Measurements from ENCODE around the gene SLC6A3.

Gene SLC6A3

GRCh38 chr5:1412163-1412562 is 33.1 kb downstream of the SLC6A3 start:
- no peak overlapping the region for H3K4me3 Mint-ChIP-seq
- no peaks in the 10 kb centered on the region for H3K36me3 Mint-ChIP-seq
- H3K27ac Mint-ChIP-seq = no peak overlapping the region
- DNase-seq (ENCODE audit: low spot score in 2 of 2) = no peak
- H3K4me1 Mint-ChIP-seq = peaks cover 11% of the 10 kb centered on the region
- peaks cover 16% of the 10 kb centered on the region for H3K27me3 Mint-ChIP-seq
- no peaks in the 10 kb centered on the region for H3K9me3 Mint-ChIP-seq
- ATAC-seq (ENCODE audit: low read depth) = peak; percentile 53

- no peak overlapping the region for H3K4me3 Mint-ChIP-seq
- no peaks in the 10 kb centered on the region for H3K36me3 Mint-ChIP-seq
- H3K27ac Mint-ChIP-seq = no peak overlapping the region
- ATAC-seq (ENCODE audit: low read depth) (no peak), DNase-seq (ENCODE audit: low spot score in 2 of 2) (no peak)
- no peaks in the 10 kb centered on the region for H3K9me3 Mint-ChIP-seq
- peaks cover 17% of the 10 kb centered on the region for H3K27me3 Mint-ChIP-seq
- peaks cover 11% of the 10 kb centered on the region for H3K4me1 Mint-ChIP-seq
Measured at GRCh38 chr5:1411099-1411498, 34.1 kb downstream of the SLC6A3 start.

GRCh38 chr5:1410156-1411014 is 34.9 kb downstream of the SLC6A3 start:
- no peak for DNase-seq (ENCODE audit: low spot score in 2 of 2)
- no peaks in the 10 kb centered on the region for H3K9me3 Mint-ChIP-seq
- peaks cover 11% of the 10 kb centered on the region for H3K4me1 Mint-ChIP-seq
- no peak overlapping the region for H3K27ac Mint-ChIP-seq
- H3K27me3 Mint-ChIP-seq = peaks cover 17% of the 10 kb centered on the region
- no peaks in the 10 kb centered on the region for H3K36me3 Mint-ChIP-seq
- H3K4me3 Mint-ChIP-seq = no peak overlapping the region
- no peak for ATAC-seq (ENCODE audit: low read depth)

GRCh38 chr5:1409381-1410110 is 35.7 kb downstream of the SLC6A3 start:
- Mint-ChIP-seq H3K9me3 (no peaks in the 10 kb centered on the region), H3K36me3 (no peaks in the 10 kb centered on the region), H3K27me3 (peaks cover 17% of the 10 kb centered on the region), H3K4me1 (peaks cover 11% of the 10 kb centered on the region), H3K27ac (no peak overlapping the region), H3K4me3 (no peak overlapping the region)
- ATAC-seq (ENCODE audit: low read depth) (peak; percentile 39), DNase-seq (ENCODE audit: low spot score in 2 of 2) (no peak)

GRCh38 chr5:1406681-1407640 is 38.3 kb downstream of the SLC6A3 start:
- no peak overlapping the region for H3K27ac Mint-ChIP-seq
- no peaks in the 10 kb centered on the region for H3K9me3 Mint-ChIP-seq
- H3K27me3 Mint-ChIP-seq = peaks cover 17% of the 10 kb centered on the region

GRCh38 chr5:1405539-1406530 is 39.4 kb downstream of the SLC6A3 start:
- peaks cover 16% of the 10 kb centered on the region for H3K27me3 Mint-ChIP-seq
- H3K27ac Mint-ChIP-seq = no peak overlapping the region
- ATAC-seq (ENCODE audit: low read depth) (no peak), DNase-seq (ENCODE audit: low spot score in 2 of 2) (no peak)
- no peaks in the 10 kb centered on the region for H3K36me3 Mint-ChIP-seq
- no peaks in the 10 kb centered on the region for H3K9me3 Mint-ChIP-seq
- H3K4me3 Mint-ChIP-seq = no peak overlapping the region
- H3K4me1 Mint-ChIP-seq = peaks cover 3% of the 10 kb centered on the region

More at GRCh38 chr5:1406681-1407640, 38.3 kb downstream of the SLC6A3 start:
- ATAC-seq (ENCODE audit: low read depth) = no peak
- no peak for DNase-seq (ENCODE audit: low spot score in 2 of 2)
- H3K36me3 Mint-ChIP-seq = no peaks in the 10 kb centered on the region
- peaks cover 7% of the 10 kb centered on the region for H3K4me1 Mint-ChIP-seq
- H3K4me3 Mint-ChIP-seq = no peak overlapping the region

- Mint-ChIP-seq H3K4me1 (no peaks in the 10 kb centered on the region), H3K36me3 (no peaks in the 10 kb centered on the region), H3K4me3 (no peak overlapping the region), H3K27ac (no peak overlapping the region), H3K9me3 (no peaks in the 10 kb centered on the region), H3K27me3 (peaks cover 17% of the 10 kb centered on the region)
- DNase-seq (ENCODE audit: low spot score in 2 of 2) (no peak), ATAC-seq (ENCODE audit: low read depth) (no peak)
Measured at GRCh38 chr5:1405121-1405520, 40.1 kb downstream of the SLC6A3 start.

- Mint-ChIP-seq H3K36me3 (peaks cover 2% of the 10 kb centered on the region), H3K27me3 (peaks cover 19% of the 10 kb centered on the region), H3K4me1 (no peaks in the 10 kb centered on the region), H3K4me3 (no peak overlapping the region), H3K27ac (no peak overlapping the region), H3K9me3 (peaks cover 4% of the 10 kb centered on the region)
- no peak for ATAC-seq (ENCODE audit: low read depth)
- DNase-seq (ENCODE audit: low spot score in 2 of 2) = no peak
Measured at GRCh38 chr5:1404062-1404461, 41.2 kb downstream of the SLC6A3 start.

GRCh38 chr5:1402611-1403255 is 42.5 kb downstream of the SLC6A3 start:
- Mint-ChIP-seq H3K4me1 (no peaks in the 10 kb centered on the region), H3K9me3 (peaks cover 7% of the 10 kb centered on the region), H3K27ac (no peak overlapping the region), H3K36me3 (peaks cover 2% of the 10 kb centered on the region), H3K27me3 (peaks cover 19% of the 10 kb centered on the region), H3K4me3 (no peak overlapping the region)
- DNase-seq (ENCODE audit: low spot score in 2 of 2) = no peak
- no peak for ATAC-seq (ENCODE audit: low read depth)

GRCh38 chr5:1401536-1402138 is 43.6 kb downstream of the SLC6A3 start:
- DNase-seq (ENCODE audit: low spot score in 2 of 2) = no peak

GRCh38 chr5:1400936-1401335 is 44.3 kb downstream of the SLC6A3 start:
- no peaks in the 10 kb centered on the region for H3K4me1 Mint-ChIP-seq
- peaks cover 2% of the 10 kb centered on the region for H3K36me3 Mint-ChIP-seq
- no peak for DNase-seq (ENCODE audit: low spot score in 2 of 2)
- H3K4me3 Mint-ChIP-seq = no peak overlapping the region
- H3K27ac Mint-ChIP-seq = no peak overlapping the region
- H3K27me3 Mint-ChIP-seq = peaks cover 22% of the 10 kb centered on the region
- no peak for ATAC-seq (ENCODE audit: low read depth)
- peaks cover 7% of the 10 kb centered on the region for H3K9me3 Mint-ChIP-seq

More at GRCh38 chr5:1401536-1402138, 43.6 kb downstream of the SLC6A3 start:
- peaks cover 7% of the 10 kb centered on the region for H3K9me3 Mint-ChIP-seq
- H3K4me1 Mint-ChIP-seq = no peaks in the 10 kb centered on the region
- no peak overlapping the region for H3K4me3 Mint-ChIP-seq
- no peak for ATAC-seq (ENCODE audit: low read depth)
- H3K27me3 Mint-ChIP-seq = peaks cover 20% of the 10 kb centered on the region
- no peak overlapping the region for H3K27ac Mint-ChIP-seq
- H3K36me3 Mint-ChIP-seq = peaks cover 2% of the 10 kb centered on the region

GRCh38 chr5:1400211-1400855 is 44.9 kb downstream of the SLC6A3 start:
- Mint-ChIP-seq H3K27ac (no peak overlapping the region), H3K9me3 (peaks cover 7% of the 10 kb centered on the region), H3K4me1 (no peaks in the 10 kb centered on the region), H3K36me3 (peaks cover 2% of the 10 kb centered on the region), H3K4me3 (no peak overlapping the region), H3K27me3 (peaks cover 24% of the 10 kb centered on the region)
- DNase-seq (ENCODE audit: low spot score in 2 of 2) = no peak
- ATAC-seq (ENCODE audit: low read depth) = no peak

Data from memory B cell (primary cell).